Gastrocnemius medialis (tissue), 4 donors: ENCODE data around the gene OR2T35. TPM values are rescaled to one million over a fixed set of nuclear protein-coding genes. Genes with fewer than 3 reads are reported as not detected.
"Not testable (repeated sequence)": the region's sequence is repeated elsewhere in the genome, so short reads cannot be mapped to it uniquely, and the experiment has no call there.

Experiments used
- ATAC-seq, 2 donors: fragments of 150-250 bp; one replicate each; pipeline ENCODE4 v1.9.1; 2016
- DNase-seq, 2 donors: peaks; one replicate each; pipeline ENCODE4 v3.0.0-alpha.2; 2019
- H3K27ac ChIP-seq, 4 donors: fragments of 200-600 bp; sonication (generic); 1 replicate in 1 of 4; 2 replicates in 3 of 4; pipeline ENCODE4 v1.5.1; 2016 to 2018; ENCODE audit warnings: mild to moderate bottlenecking in 2 of 4, moderate library complexity in 1 of 4
- H3K27me3 ChIP-seq, 3 donors: fragments of 200-600 bp; sonication (generic) in 2 of 3; 1 replicate in 1 of 3; 2 replicates in 2 of 3; pipeline versions ENCODE4 v1.5.1 to v1.6.0; 2016 to 2019; ENCODE audit warnings: mild to moderate bottlenecking in 1 of 3, moderate library complexity in 1 of 3
- H3K36me3 ChIP-seq, 2 donors: fragments of 200-600 bp; sonication (generic) in 1 of 2; one replicate each; pipeline ENCODE4 v1.5.1; 2017 to 2018
- H3K4me1 ChIP-seq, 2 donors: fragments of 200-600 bp; sonication (generic) in 1 of 2; one replicate each; pipeline ENCODE4 v1.5.1; 2016 to 2017; ENCODE audit warnings: mild to moderate bottlenecking in 2 of 2
- H3K4me3 ChIP-seq, 4 donors: fragments of 200-600 bp; sonication (generic) in 3 of 4; 1 replicate in 1 of 4; 2 replicates in 3 of 4; pipeline ENCODE4 v1.5.1; 2016 to 2019; ENCODE audit warnings: mild to moderate bottlenecking in 2 of 4
- H3K9me3 ChIP-seq, 3 donors: fragments of 200-600 bp; sonication (generic) in 2 of 3; 1 replicate in 1 of 3; 2 replicates in 2 of 3; pipeline ENCODE4 v1.5.1; 2016 to 2019
- POLR2A ChIP-seq, 2 donors: fragments of 450-650 bp; IDR thresholded peaks; one replicate each; pipeline ENCODE4 v1.6.1; 2017; ENCODE audit warnings: antibody characterized with exemption in 2 of 2, mild to moderate bottlenecking in 2 of 2, moderate library complexity in 2 of 2
- in situ Hi-C, 4 donors: fragments of 200-750 bp; cut with MboI; loops; one replicate each; pipeline versions ENCODE4 v1.15.0 to v1.8.0; 2017; ENCODE audit warnings: low sequenced_read_pairs in 4 of 4
- intact Hi-C: fragments of 100-400 bp; cut with DNase I; formaldehyde crosslinking; loops from one replicate; pipeline ENCODE4 v1.15.1; 2023; ENCODE audit warnings: low total_unique reads
- total RNA-seq, 4 donors: library from RNA; depleted of rRNA; stranded (reverse); fragments of >200 nt; gene quantifications; one replicate each; pipeline versions ENCODE4 v1.1.0 to v1.2.3, GENCODE V29; 2016
- TF ChIP-seq, protein P1 (sequence below), 5 experiments: fragments of 450-650 bp in 3 of 5; fragments of 200-600 bp in 2 of 5; sonication (generic) in 2 of 5; IDR thresholded peaks in 4 of 5; conservative IDR thresholded peaks in 1 of 5; 1 replicate in 4 of 5; 2 replicates in 1 of 5; pipeline ENCODE4 v1.5.1; 2016 to 2019; ENCODE audit warnings: antibody characterized with exemption in 5 of 5, mild to moderate bottlenecking in 3 of 5, moderate library complexity in 3 of 5

OR2T35 gene
- total RNA-seq, 4 donors from 2014 or later, result not detected

DNA sequence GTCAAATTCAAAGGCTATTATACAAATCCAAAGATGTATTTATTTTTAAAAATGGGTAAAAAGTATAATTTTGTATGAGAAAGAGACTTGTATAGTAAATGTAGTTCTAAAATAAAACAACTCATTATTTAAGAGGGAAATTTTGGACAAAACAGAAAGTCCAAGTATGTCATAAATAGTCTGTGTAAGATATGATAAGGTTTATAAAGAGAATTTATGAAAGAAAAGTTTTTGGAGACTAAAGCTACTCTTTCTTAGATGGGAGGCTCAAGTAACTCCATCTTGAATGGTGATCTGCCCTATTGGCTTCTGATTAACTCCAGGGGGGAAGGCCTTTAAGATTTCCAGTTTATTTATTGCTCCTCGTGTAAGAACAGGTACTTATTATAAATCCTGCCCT, 24.9 kb upstream of the OR2T35 start:
- TF ChIP-seq, protein P1, sequence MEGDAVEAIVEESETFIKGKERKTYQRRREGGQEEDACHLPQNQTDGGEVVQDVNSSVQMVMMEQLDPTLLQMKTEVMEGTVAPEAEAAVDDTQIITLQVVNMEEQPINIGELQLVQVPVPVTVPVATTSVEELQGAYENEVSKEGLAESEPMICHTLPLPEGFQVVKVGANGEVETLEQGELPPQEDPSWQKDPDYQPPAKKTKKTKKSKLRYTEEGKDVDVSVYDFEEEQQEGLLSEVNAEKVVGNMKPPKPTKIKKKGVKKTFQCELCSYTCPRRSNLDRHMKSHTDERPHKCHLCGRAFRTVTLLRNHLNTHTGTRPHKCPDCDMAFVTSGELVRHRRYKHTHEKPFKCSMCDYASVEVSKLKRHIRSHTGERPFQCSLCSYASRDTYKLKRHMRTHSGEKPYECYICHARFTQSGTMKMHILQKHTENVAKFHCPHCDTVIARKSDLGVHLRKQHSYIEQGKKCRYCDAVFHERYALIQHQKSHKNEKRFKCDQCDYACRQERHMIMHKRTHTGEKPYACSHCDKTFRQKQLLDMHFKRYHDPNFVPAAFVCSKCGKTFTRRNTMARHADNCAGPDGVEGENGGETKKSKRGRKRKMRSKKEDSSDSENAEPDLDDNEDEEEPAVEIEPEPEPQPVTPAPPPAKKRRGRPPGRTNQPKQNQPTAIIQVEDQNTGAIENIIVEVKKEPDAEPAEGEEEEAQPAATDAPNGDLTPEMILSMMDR (IDR thresholded peaks at IDR 0.05 in 4 of 5, conservative IDR thresholded peaks at IDR 0.05 in 1 of 5), result no peak
- no peak for TF ChIP-seq POLR2A (IDR thresholded peaks at IDR 0.05)
- Histone ChIP-seq H3K4me3 (no peak overlapping the region), H3K36me3 (no peaks in the 10 kb centered on the region), H3K27ac (no peak overlapping the region), H3K9me3 (no peaks in the 10 kb centered on the region), H3K27me3 (no peaks in the 10 kb centered on the region), H3K4me1 (no peaks in the 10 kb centered on the region)
- no peak for ATAC-seq
- in situ Hi-C loops (no loop called here), intact Hi-C loops (no loop called here)
- no peak for DNase-seq

DNA sequence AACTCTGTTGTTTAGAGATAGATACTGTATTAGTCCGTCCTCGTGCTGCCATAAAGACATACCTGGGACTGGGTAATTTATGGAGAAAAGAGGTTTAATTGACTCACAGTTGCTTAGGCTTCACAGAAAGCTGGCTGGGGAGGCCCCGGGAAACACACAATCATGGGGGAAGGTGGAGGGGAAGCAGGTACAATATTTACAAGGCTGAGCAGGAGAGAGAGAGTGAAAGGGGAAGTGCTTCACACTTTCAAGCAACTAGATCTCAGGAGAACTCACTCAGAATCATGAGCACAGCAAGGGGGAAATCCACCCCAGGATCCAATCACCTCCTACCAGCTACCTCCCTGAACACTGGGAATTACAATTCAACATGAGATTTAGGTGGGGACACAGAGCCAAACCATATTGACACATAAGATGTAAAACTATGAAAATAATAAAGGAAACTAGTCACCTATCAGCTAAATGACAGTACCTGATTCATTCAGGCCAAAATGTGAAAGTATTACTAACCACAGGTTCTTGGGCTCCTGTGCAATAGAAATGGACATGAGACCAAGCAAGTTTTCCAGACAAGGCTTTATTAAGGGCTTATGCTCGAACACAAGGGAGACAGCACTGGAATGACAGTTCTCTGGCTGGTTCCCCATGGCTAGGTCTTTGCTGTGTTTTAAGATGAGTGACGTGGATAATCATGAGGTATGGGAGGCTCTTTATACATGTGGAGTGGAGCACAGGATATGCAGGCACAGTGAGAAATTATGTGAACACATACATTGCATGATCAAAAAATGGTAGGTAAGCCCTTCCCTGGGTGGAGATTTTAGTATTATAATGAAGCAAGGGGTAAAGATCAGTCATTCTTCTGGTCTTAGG, 18.6 kb upstream of the OR2T35 start:
- H3K9me3 ChIP-seq, H3K36me3 ChIP-seq, H3K4me1 ChIP-seq, intact Hi-C loops, DNase-seq, H3K4me3 ChIP-seq, H3K27ac ChIP-seq, in situ Hi-C loops, H3K27me3 ChIP-seq, ATAC-seq: not testable (repeated sequence)

DNA sequence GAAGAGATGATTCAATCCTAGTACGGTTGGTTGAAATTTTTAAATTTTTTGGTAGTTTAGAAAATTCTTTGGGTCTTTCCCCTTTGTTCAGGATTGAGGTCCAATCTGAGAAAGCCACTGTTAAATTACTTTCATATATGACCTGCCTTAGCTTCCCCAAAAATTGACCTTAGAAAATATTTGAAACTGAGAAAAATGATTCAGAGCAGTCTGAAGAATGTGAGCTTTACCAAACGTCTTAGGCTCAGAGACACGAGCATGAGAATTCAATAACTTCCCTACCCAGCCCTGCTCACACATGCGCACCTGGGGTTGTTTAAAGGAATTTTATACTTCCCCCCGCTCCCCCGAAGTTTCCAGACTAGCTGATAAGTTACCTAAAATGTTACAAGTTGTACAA, 11.7 kb upstream of the OR2T35 start:
- H3K9me3 ChIP-seq, H3K4me1 ChIP-seq, H3K27me3 ChIP-seq, in situ Hi-C loops, H3K27ac ChIP-seq, H3K4me3 ChIP-seq, intact Hi-C loops, DNase-seq, ATAC-seq, H3K36me3 ChIP-seq: not testable (repeated sequence)

DNA sequence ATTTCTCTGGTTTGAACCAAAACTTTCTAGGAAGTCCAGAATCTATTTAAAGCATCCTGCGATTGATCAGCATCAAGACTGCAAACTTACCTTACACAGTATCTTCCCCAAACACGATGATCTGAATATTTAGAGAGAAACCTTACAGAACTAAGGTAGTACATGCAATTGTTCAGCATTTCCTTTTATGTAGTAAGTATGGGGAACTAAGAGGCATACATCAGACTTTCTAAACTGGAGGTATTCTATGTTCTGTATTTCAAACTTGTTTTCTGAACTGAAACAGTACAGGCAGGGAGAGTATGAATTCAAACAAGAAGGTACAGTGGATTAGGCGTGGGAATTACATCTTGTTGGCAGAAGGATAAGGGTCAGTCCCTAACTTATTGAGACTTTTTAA, 10.3 kb upstream of the OR2T35 start, which contains the start of gene OR2T27:
Gene OR2T27, minus strand, starts transcription at position 175 of the 400 bp plus-strand sequence. CDS start 4,644 bp downstream, outside the sequence.
- H3K4me3 ChIP-seq, DNase-seq, H3K9me3 ChIP-seq, intact Hi-C loops, H3K36me3 ChIP-seq, H3K4me1 ChIP-seq, ATAC-seq, H3K27me3 ChIP-seq, H3K27ac ChIP-seq, in situ Hi-C loops: not testable (repeated sequence)

DNA sequence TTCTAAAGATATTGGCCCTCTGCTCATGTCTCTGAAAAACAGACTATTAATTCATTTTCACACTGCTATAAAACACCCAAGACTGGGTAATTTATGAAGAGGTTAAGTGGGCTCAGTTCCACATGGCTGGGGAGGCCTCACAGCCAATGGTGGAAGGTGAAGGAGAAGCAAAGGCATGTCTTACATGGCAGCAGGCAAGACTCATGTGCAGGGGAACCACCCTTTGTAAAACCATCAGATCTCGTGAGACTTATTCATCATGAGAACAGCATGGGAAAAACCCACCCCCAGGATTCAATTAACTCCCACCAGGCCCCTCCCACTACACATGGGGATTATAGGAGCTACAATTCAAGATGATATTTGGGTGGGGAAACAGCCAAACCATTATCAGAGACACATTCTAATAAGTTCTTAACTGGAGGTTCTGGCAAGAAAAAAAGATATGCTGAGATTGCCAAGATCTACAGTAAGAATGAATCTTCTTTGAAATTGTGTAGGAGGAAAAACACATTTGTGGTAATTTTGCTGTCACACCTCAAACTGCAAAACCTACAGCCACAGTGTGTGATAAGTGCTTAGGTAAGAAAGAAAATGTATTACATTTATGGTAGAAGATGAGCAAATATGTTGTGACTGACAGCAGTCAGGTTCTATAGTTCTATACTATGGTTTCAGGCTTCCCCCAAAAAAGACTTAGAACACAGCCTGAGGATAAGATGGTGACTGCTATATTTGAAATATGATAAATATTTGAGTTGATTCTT, 3.9 kb upstream of the OR2T35 start:
- H3K27ac ChIP-seq, in situ Hi-C loops, H3K4me1 ChIP-seq: not testable (repeated sequence)

DNA sequence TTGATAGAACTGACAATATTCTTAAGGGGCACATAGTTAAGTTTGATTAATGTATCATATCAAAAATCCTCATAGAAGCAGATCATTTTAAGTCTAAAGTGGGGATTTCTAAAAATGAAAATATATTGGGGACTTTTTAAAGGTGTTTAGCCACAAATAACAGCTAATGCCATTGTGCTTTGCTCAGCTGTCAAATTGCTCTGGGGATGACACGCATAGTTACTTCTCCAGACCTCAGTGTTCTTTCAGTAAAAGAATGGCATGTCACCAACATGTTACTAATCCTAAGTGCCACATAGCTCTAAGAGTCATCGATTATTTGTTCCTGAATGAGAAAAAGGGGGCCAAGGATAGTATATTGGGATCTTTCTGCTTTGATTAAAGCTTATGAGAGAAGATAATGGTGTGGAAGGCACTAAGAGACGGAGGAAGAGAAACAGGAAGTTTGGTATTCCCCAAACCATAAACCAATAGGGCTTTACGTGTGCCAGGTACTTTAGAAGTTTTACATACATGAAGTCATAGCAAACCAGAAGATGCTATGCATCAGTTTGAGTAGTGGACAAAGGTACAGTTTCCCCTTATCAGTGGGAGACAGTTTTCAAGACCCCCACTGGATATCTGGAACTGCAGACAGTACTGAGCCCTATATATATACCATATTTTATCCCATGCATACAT, 2.0 kb downstream of the OR2T35 start:
- H3K4me3 ChIP-seq, H3K36me3 ChIP-seq, H3K4me1 ChIP-seq, H3K9me3 ChIP-seq, in situ Hi-C loops, ATAC-seq, DNase-seq, H3K27ac ChIP-seq, intact Hi-C loops, H3K27me3 ChIP-seq: not testable (repeated sequence)

More for the DNA sequence above, 3.9 kb upstream of the OR2T35 start:
- H3K36me3 ChIP-seq, DNase-seq, H3K27me3 ChIP-seq, H3K9me3 ChIP-seq, intact Hi-C loops, H3K4me3 ChIP-seq, ATAC-seq: not testable (repeated sequence)

DNA sequence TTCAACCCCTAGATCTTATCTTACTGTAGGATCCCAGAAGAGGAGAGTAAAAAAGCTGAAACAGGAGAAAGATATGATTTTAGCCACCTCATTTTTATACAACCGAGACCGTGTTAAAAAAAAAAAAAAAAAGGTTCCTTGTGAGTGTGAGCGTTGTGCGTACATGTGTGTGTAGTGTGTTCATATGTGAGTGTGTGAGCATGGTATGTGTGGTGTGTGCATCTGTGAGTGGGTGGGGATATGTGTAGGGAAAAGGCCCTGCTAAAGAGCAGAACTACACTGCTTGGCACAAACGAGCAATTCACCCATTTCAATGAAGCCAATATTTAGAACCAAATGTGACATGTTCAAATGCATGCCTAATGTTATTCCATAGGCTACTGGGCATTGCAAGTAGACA, 3.5 kb downstream of the OR2T35 start:
- intact Hi-C loops, DNase-seq, H3K9me3 ChIP-seq, in situ Hi-C loops, H3K4me1 ChIP-seq, H3K27ac ChIP-seq, H3K27me3 ChIP-seq, H3K4me3 ChIP-seq, H3K36me3 ChIP-seq, ATAC-seq: not testable (repeated sequence)

DNA sequence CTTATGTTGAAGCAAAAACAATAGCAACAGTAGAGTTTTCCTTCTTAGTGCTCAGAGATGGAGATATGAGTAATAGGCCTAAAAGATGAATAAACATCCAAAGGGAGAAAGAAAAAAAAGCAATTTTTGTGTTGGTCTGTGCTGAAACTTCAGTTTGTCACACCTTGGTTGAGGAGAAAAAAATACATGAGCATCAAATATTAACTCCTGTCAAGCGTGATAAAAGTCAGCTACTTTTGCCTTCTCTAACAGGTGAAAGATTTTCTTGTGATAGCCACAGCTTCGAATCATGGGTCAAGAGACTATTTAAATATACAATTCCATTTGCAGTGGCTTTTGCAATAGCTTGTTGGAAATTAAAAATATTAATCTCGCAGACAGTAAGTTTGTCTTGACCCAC, 4.2 kb downstream of the OR2T35 start:
- in situ Hi-C loops, DNase-seq, intact Hi-C loops, ATAC-seq, H3K27me3 ChIP-seq, H3K9me3 ChIP-seq, H3K36me3 ChIP-seq, H3K4me3 ChIP-seq, H3K4me1 ChIP-seq, H3K27ac ChIP-seq: not testable (repeated sequence)

DNA sequence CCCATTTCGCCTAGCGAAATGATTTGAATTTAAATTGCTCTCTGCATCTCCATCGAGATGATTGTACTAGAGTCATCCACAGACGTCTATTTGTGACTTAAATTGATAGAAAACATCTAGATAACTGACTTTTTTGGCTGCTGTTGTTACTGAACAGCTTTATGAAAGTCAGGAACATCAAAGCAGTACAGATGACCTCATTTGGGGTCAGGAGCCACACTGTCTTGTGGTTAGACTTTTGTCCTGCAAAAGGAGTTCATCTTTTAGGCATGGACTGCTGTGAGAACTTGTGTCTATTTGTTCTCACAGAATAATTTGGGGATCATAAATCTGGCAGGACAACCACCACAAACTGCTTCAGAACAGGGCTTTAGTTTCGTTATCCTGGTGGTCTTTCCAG, 5.4 kb downstream of the OR2T35 start:
- H3K27me3 ChIP-seq, H3K36me3 ChIP-seq, ATAC-seq, H3K9me3 ChIP-seq, H3K4me1 ChIP-seq, H3K4me3 ChIP-seq, intact Hi-C loops, in situ Hi-C loops, DNase-seq, H3K27ac ChIP-seq: not testable (repeated sequence)

DNA sequence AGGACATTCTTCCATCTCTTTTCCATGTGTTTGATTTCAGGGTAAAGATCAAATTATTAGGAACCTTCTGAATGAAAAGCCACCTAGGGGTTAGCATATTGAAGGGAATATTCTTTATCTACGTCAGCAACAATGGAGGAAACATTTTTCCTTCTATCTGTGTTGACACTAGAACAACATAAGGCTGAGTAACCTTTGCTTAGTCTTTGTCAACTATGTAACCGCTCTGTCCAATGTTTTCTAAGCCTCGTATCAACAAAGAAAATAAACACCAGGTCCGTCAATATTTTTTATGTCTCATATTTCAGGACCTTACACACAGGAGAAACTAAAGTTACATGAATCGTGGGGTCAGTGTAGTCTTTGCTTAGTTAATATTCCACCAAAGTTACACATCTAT, 8.5 kb downstream of the OR2T35 start:
- intact Hi-C loops, ATAC-seq: not testable (repeated sequence)

More for the DNA sequence above, 8.5 kb downstream of the OR2T35 start:
- H3K27ac ChIP-seq, H3K36me3 ChIP-seq, DNase-seq, H3K4me3 ChIP-seq, in situ Hi-C loops, H3K27me3 ChIP-seq, H3K4me1 ChIP-seq, H3K9me3 ChIP-seq: not testable (repeated sequence)
